DND-41 (cell line): ENCODE data around the gene ACOT6.
"Not testable (repeated sequence)": the region's sequence is repeated elsewhere in the genome, so short reads cannot be mapped to it uniquely, and the experiment has no call there.

Experiments
- ATAC-seq: fragments of 200-7000 bp; cut with Tn5 transposase; 3 replicates; pipeline ENCODE4 v1.9.1; 2021; ENCODE audit warnings: low read depth; ENCODE audit not compliant: insufficient read depth
- DNase-seq: peaks from one replicate; pipeline ENCODE4 v3.0.0-alpha.2; 2020
- H2AFZ ChIP-seq: 2 replicates; pipeline ENCODE4 v1.6.0; 2012; ENCODE audit warnings: low read depth, low read length
- H3K27ac ChIP-seq: 2 replicates; pipeline ENCODE4 v1.5.1; 2012; ENCODE audit warnings: low read length, inconsistent platforms
- H3K27me3 ChIP-seq: fragments of 200-600 bp; sonication (generic); 2 replicates; pipeline ENCODE4 v1.6.0; 2012; ENCODE audit warnings: low read length, mild to moderate bottlenecking, inconsistent platforms; ENCODE audit not compliant: insufficient read depth, poor library complexity
- H3K36me3 ChIP-seq: 2 replicates; pipeline ENCODE4 v1.5.1; 2012; ENCODE audit warnings: low read length, inconsistent platforms; ENCODE audit not compliant: insufficient read depth
- H3K4me1 ChIP-seq: 2 replicates; pipeline ENCODE4 v1.5.1; 2012; ENCODE audit warnings: mild to moderate bottlenecking, low read length; ENCODE audit not compliant: insufficient read depth
- H3K4me2 ChIP-seq: 2 replicates; pipeline ENCODE4 v1.6.0; 2012; ENCODE audit warnings: mild to moderate bottlenecking, moderate library complexity, low read length, inconsistent platforms; ENCODE audit not compliant: insufficient read depth
- H3K4me3 ChIP-seq, 2 experiments: fragments of 200-600 bp in 1 of 2; shearing (Covaris generic) in 1 of 2; 2 replicates each; pipeline ENCODE4 v1.5.1; 2012 to 2016; ENCODE audit warnings: inconsistent platforms in 2 of 2, low read length in 2 of 2, mild to moderate bottlenecking in 2 of 2, low read depth in 1 of 2, moderate library complexity in 1 of 2
- H3K79me2 ChIP-seq: 2 replicates; pipeline ENCODE4 v1.6.0; 2012; ENCODE audit warnings: low read length, inconsistent platforms; ENCODE audit not compliant: insufficient read depth
- H3K9ac ChIP-seq: 2 replicates; pipeline ENCODE4 v1.6.0; 2012; ENCODE audit warnings: low read depth, mild to moderate bottlenecking, inconsistent platforms, low read length, moderate library complexity
- H3K9me3 ChIP-seq: 2 replicates; pipeline ENCODE4 v1.5.1; 2012; ENCODE audit warnings: low read length, moderate library complexity, mild to moderate bottlenecking, inconsistent platforms; ENCODE audit not compliant: insufficient read depth, severe bottlenecking
- H4K20me1 ChIP-seq: 2 replicates; pipeline ENCODE4 v1.6.0; 2012; ENCODE audit warnings: low read length; ENCODE audit not compliant: insufficient read depth
- EZH2 ChIP-seq: IDR thresholded peaks from 3 replicates; pipeline ENCODE4 v1.6.1; 2012; ENCODE audit warnings: borderline replicate concordance, low read depth, mild to moderate bottlenecking, moderate library complexity, low read length, inconsistent platforms; ENCODE audit not compliant: severe bottlenecking
- TF ChIP-seq, protein P1 (sequence below): IDR thresholded peaks from 2 replicates; pipeline ENCODE4 v1.5.1; 2012; ENCODE audit warnings: borderline replicate concordance, low read length, moderate library complexity, mild to moderate bottlenecking; ENCODE audit not compliant: poor library complexity, severe bottlenecking; ENCODE audit errors: extremely low read depth

ACOT6 gene

DNA sequence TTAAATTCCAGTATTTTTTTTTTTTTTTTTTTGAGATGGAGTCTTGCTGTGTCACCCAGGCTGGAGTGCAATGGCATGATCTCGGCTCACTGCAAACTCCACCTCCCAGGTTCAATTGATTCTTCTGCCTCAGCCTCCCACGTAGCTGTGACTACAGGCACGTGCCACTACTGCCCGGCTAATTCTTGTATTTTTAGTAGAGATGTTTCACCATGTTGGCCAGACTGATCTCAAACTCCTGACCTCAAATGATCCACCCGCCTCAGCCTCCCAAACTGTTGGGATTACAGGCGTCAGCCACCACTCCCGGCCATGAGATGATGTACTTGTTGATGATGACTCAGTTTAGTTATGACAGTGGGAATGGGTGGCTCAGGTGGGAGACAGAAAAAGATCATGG lies 38.1 kb upstream of the ACOT6 start:
- Histone ChIP-seq H3K4me1 (peaks cover 12% of the 10 kb centered on the region), H3K79me2 (peaks cover 14% of the 10 kb centered on the region)
- not testable (repeated sequence) for H3K36me3 ChIP-seq, H3K4me2 ChIP-seq, DNase-seq, H3K9me3 ChIP-seq, ATAC-seq, H3K9ac ChIP-seq, H3K4me3 ChIP-seq, H2AFZ ChIP-seq, H4K20me1 ChIP-seq, H3K27me3 ChIP-seq, H3K27ac ChIP-seq

DNA sequence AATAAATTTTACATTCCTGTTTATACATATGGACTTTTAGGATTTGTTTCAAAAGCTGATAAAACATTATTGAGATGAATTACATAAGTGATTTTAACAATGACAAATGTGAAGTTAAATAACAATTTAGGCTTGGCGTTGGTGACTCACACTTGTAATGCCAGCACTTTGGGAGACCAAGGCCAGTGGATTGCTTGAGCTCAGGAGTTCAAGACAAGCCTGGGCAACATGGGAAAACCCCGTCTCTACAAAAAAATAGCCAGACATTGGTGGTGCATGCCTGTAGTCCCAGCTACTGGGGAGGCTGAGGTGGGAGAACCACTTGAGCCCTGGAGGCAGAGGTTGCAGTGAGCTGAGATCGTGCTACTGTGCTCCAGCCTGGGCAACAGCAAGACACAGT lies 35.9 kb upstream of the ACOT6 start:
- TF ChIP-seq EZH2: no peak
- TF ChIP-seq, protein P1, sequence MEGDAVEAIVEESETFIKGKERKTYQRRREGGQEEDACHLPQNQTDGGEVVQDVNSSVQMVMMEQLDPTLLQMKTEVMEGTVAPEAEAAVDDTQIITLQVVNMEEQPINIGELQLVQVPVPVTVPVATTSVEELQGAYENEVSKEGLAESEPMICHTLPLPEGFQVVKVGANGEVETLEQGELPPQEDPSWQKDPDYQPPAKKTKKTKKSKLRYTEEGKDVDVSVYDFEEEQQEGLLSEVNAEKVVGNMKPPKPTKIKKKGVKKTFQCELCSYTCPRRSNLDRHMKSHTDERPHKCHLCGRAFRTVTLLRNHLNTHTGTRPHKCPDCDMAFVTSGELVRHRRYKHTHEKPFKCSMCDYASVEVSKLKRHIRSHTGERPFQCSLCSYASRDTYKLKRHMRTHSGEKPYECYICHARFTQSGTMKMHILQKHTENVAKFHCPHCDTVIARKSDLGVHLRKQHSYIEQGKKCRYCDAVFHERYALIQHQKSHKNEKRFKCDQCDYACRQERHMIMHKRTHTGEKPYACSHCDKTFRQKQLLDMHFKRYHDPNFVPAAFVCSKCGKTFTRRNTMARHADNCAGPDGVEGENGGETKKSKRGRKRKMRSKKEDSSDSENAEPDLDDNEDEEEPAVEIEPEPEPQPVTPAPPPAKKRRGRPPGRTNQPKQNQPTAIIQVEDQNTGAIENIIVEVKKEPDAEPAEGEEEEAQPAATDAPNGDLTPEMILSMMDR: no peak
- Histone ChIP-seq H4K20me1 (no peaks in the 10 kb centered on the region), H2AFZ (no peak overlapping the region), H3K27me3 (no peaks in the 10 kb centered on the region), H3K36me3 (no peaks in the 10 kb centered on the region), H3K4me1 (no peaks in the 10 kb centered on the region), H3K9me3 (no peaks in the 10 kb centered on the region), H3K27ac (no peak overlapping the region), H3K9ac (no peak overlapping the region), H3K4me2 (no peak overlapping the region), H3K4me3 (no peak overlapping the region), H3K79me2 (no peaks in the 10 kb centered on the region)
- DNase-seq: no peak
- no peak for ATAC-seq

DNA sequence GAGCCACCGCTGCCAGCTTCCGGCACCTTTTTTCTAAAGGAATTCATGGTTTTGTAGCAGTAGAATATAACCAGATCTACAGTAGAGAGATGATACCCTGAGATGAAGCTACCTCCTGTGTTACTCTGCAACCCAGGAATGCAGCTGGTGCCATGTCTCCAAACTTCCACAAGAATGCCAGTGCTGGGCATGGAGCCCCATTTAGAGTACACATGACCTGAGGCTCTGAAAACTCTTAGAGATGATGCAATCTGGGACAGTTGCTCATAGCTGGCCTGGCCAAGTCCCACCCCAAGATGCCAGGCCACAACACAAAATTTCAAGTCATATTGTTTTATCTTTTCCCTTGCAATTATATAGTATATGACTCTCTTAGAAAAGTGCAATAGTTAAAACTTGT lies 35.1 kb upstream of the ACOT6 start:
- DNase-seq, ATAC-seq, H3K9ac ChIP-seq, H3K4me3 ChIP-seq, H3K4me2 ChIP-seq, H3K79me2 ChIP-seq, H4K20me1 ChIP-seq, H3K4me1 ChIP-seq, H3K36me3 ChIP-seq, H2AFZ ChIP-seq, H3K27ac ChIP-seq, H3K9me3 ChIP-seq, H3K27me3 ChIP-seq: not testable (repeated sequence)

DNA sequence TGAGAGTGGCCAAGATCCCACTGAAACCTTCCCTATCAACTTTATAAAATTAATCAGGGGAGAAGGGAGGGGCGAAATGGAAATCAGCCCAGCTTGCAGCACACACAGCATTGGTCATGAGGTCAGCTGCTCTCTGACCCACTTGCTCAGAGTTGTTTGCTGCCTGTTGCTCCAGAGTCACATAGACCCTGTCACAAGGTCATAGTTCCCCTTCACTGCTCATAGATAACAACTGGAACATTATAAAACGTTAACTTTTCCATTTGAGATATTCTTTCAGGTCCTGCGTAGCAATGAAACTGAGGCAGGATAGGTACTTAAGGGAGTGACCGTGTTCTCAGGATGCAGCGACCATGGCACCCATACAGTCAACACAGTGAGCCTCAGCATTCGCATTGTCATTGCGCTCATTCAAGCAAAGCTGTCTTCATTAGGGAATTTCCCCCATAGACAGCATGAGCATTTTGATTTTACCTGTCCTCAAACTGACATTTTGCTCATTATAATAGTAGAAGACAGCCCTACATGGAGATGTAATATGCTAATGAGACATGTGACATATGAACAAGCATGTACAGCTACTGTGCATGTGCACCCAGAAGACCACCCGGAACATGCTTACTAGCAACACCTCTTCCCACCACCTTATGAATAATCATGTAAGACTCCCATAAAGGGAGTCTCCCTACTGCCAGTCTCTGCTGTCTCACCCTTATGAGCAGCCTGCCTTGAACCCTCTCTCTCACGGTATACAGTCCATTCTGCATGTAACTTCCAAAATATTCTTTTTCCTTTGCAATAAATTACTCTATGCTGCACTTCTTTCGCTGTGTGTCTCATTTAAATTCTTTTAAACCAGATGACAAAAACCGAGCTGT lies 30.0 kb upstream of the ACOT6 start:
- not testable (repeated sequence) for H3K9ac ChIP-seq, ATAC-seq, H3K36me3 ChIP-seq, H3K9me3 ChIP-seq, H3K4me1 ChIP-seq, H3K27ac ChIP-seq, H3K79me2 ChIP-seq, DNase-seq, H4K20me1 ChIP-seq, H3K4me3 ChIP-seq, H3K4me2 ChIP-seq, H3K27me3 ChIP-seq, H2AFZ ChIP-seq

DNA sequence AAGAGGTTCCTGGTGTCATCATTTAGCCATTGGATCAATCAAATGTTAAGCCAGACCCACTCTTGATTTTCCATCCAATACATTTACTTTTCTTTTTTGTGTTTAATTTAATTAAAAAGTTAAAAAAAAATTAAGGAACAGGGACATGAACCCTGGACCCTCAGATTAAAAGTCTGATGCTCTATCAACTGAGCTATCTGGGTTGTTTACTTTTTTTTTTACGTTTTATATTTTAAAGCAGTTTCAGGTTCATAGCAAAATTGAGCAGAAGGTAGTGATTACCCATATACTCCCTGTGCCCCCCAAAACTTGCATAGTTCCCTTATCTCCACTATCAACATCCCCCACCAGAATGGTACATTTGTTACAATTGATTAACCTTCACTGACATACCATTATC lies 23.6 kb upstream of the ACOT6 start:
- Histone ChIP-seq H3K4me3 (no peak overlapping the region), H3K4me2 (no peak overlapping the region), H3K4me1 (no peaks in the 10 kb centered on the region), H3K79me2 (no peaks in the 10 kb centered on the region), H3K36me3 (no peaks in the 10 kb centered on the region), H3K9me3 (no peaks in the 10 kb centered on the region), H3K27me3 (no peaks in the 10 kb centered on the region), H2AFZ (no peak overlapping the region), H3K9ac (no peak overlapping the region), H4K20me1 (no peaks in the 10 kb centered on the region), H3K27ac (no peak overlapping the region)
- ATAC-seq (no peak), DNase-seq (no peak)
- TF ChIP-seq EZH2: no peak
- TF ChIP-seq, protein P1: no peak
